Stimulated activated CD4-positive, alpha-beta T cell treated with anti-CD3 and anti-CD28 coated beads, Interleukin-15, amount 100 ng/mL, for 48 hours (primary cell): ENCODE results near the gene GHRHR.

Experiments
- DNase-seq, 2 donors: peaks; one replicate each; pipeline ENCODE4 v3.0.0-alpha.2; 2020; ENCODE audit warnings: low read depth in 2 of 2

The GHRHR gene

GRCh38 chr7:30968294-30968693 lies 4.5 kb downstream of the GHRHR start:
- DNase-seq = no peak

GRCh38 chr7:30968747-30969603 lies 5.2 kb downstream of the GHRHR start:
- DNase-seq = no peak

GRCh38 chr7:30969604-30969970 lies 5.8 kb downstream of the GHRHR start:
- DNase-seq = no peak

DNA sequence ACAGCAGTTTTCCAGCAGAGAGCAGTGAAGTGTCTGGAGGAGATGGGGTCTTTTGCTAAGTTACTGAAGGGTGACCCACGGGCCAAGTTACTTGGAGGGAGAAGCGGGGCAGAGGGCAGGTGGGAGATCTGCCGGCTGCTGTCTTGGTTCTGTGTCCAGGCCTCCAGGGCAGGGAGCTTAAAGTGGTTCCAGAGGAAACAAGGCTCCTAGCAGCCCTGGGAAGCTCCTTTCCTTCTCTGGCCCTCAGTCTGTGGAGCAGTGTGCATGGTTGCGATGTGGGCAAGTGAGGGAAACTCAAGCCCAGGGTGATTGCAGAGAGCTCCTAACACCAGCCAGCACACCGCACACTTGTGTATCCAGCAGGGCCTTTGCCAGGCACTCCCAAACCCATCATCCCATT lies 6.3 kb downstream of the GHRHR start:
- DNase-seq = no peak

DNA sequence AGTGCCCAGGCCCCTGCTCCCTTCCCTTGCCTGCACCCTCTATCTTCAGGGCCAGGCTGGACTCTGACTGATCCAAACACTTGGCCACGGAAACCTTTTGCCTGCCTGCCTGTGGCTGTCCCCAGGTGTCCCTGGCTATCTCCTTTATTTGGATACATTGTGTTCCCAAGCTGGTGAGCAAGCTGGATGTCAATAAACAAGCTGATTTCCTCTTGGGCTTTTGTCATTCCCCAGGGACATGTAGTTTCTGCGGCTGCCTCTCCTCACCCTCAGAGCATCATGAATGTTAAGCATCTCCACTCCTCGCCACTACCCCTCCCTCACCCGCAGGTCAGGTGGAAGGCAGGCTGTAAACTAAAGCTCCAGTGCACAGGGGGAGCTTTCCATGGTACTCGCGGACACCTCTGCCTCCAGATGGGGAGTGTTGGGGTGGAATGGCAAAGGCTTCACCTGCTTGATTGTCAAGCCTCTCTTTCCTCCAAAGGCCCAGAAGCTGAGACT lies 6.9 kb downstream of the GHRHR start:
- no peak for DNase-seq

DNA sequence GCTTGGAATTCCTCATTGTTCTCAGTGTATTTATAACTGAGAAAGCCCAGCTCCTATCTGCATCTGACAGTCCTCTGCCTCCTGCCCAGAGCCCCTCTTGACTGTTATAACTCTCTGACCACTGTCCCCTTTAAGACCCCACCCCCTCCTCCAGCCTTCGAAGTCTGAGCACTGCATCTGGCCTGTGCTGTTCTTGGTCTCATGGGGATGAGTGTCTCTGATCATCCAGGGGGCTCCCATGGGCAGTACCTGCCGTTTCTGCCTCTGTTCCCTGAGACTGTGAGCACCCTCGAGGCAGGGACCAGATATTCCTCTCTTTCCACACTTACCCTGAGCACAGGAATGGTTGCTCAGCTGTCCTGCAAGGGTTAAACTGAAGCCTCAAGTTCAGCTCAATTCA lies 7.7 kb downstream of the GHRHR start:
- no peak for DNase-seq

DNA sequence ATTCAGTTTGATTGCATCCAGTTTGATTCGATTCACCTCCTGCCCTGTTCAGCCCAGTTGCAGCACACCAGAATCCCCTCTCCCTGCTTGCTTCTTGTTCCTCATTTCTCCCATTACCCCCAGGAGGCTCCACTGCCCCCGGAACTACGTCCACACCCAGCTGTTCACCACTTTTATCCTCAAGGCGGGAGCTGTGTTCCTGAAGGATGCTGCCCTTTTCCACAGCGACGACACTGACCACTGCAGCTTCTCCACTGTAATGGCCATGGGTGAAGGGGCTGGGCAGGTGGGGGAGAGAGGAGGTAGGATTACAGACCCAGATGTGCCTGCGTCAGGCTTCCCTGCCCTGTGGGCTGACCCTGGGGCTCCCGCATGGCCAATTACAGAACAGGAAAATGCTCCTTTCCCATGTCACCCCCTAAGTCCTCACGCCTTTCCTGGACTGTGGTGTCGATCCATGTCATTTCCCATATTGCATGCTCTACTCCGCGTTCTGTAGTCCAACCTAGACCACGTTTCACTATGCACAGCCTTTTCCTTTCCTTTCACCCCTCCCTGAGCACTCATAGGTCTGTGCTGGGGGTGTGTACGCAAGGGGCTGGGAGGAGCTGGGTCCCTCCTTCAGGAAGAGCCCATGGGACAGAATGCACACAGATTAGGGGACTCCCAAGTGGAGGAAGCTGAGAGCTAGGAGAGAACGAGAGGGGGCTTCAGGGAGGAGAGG lies 8.2 kb downstream of the GHRHR start:
- DNase-seq = no peak

DNA sequence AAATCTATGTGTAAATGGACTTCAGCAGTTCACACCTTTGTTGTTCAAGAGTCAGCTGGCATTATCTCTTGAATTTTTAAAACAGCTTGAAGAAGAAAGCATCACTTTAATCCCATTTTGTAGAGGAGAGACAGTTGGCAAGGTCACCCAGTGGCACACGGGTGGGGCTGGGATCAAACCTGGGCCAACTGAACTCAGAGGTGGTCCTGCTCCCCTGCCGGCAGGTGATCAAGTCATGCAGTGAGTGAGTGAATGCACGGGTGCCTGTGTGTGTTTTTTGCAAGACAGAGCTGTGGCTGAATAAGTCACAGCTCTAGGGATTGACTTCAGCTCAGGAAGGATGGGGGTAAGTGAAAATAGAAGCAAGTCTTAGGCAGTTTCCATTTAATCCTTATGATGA lies 9.5 kb downstream of the GHRHR start:
- no peak for DNase-seq

DNA sequence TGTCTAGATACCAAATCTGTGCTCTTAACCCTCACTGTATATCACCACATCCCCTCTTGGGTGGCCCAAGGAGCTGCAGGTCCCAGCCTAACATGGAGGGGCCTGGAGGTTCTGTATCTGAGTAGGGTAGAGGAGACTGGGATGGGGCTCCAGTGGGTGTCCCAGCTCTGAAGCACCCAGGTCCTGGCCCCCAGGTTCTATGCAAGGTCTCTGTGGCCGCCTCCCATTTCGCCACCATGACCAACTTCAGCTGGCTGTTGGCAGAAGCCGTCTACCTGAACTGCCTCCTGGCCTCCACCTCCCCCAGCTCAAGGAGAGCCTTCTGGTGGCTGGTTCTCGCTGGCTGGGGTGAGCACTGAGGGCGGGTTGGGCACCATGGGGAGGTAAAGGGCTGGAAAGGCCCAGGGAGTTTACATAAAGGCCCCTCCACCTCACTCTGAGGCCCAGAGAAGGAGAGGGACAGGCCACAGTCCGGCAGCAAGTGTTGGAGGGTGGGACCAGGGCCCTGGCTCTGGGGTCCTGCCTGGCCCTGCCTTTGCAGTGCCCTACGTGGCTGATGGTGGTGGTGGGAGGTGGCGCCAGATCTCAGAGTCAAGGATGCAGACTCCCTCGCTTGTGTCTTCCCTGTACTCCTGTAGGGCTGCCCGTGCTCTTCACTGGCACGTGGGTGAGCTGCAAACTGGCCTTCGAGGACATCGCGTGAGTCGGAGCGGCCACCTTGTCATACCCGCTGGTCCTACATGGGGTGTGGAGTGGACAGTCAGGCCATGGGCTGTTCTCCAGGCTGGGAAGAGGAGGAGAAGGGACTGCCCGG lies 10.2 kb downstream of the GHRHR start:
- no peak for DNase-seq

- DNase-seq = peak; percentile 29 to 35
These were observed 11.0 kb downstream of the GHRHR start for GRCh38 chr7:30974605-30975255.

- DNase-seq = no peak
These were observed 11.6 kb downstream of the GHRHR start for GRCh38 chr7:30975256-30975899.

GRCh38 chr7:30976381-30976780 lies 12.6 kb downstream of the GHRHR start:
- DNase-seq = no peak

DNA sequence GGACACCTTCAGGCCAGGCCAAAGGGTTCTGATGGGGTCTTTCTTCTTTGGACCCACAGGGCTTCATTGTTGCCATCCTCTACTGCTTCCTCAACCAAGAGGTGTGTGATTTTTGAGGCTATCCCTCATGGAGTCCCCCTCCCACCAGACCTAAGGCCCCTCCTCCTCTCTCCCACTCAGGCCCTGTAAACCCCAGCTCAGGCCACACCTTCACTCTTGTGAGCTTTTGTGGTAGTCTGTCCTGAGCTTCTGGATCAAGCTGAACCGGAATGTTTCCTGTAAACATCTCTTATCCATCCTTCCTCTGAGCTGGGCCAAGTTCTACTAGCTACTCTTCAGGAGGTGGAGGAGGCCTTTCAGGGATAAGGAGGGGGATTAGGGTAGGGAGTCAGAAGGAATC lies 13.5 kb downstream of the GHRHR start:
- DNase-seq = no peak

- DNase-seq = no peak
These were observed 14.3 kb downstream of the GHRHR start for GRCh38 chr7:30977896-30978564.

GRCh38 chr7:30979027-30979426 lies 15.3 kb downstream of the GHRHR start:
- no peak for DNase-seq

DNA sequence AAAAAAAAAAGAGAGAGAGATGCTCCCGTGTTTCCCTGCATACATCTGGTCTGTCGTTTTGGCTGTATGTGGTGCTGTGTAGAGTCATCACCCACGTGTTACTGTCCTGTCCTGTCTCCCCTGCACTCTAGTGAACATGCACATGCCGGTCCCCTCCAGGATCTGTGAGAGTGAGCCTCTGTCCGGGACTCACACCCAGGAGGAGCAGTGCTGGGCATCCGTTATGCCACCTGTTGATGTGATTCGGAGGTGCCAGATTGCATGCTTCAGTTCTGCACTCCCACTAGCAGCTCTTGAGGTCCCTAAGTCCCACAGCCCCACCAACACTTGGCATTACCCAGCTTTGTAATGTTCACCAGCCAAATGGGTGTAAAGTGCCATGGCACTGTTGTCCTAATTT lies 16.4 kb downstream of the GHRHR start:
- no peak for DNase-seq

DNA sequence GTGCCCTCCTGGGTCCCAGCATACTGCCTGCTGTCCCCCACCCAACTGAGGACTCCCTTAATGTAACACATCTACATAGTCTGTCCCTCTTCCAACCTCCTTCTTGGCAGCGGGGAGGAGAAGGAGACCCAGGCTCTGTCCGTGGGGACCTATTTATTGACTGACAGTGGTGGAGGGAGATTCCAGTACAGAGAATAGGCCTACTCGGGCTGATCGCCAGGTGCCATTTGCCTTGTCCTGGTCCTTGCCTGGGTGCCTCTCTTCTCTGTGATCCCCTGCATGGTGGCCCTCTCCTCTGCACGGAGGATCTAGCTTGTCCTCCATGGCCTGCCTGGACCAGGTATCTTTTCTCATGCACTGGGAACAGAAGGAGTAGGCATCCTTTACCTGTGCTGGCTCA lies 17.0 kb downstream of the GHRHR start:
- no peak for DNase-seq

GRCh38 chr7:30983042-30983913 lies 19.5 kb downstream of the GHRHR start:
- DNase-seq = peak; percentile 48 to 72

- DNase-seq = no peak
These were observed 20.1 kb downstream of the GHRHR start for GRCh38 chr7:30983914-30984247.
